HG03064 (cell line): ENCODE measurements around the gene NUDT16L1.
"Not testable (repeated sequence)": the region's sequence is repeated elsewhere in the genome, so short reads cannot be mapped to it uniquely, and the experiment has no call there.

Experiments
- ATAC-seq: cut with Tn5 transposase; IDR thresholded peaks from one replicate; pipeline ENCODE4 v1.9.1; 2021; ENCODE audit warnings: low read depth; ENCODE audit not compliant: unreplicated experiment

The NUDT16L1 gene

GRCh38 chr16:4713663-4714501, 20.5 kb downstream of the NUDT16L1 start:
- no peak for ATAC-seq

GRCh38 chr16:4714996-4715395, 21.6 kb downstream of the NUDT16L1 start:
- no peak for ATAC-seq

- no peak for ATAC-seq
Observed at GRCh38 chr16:4718466-4718865, 25.1 kb downstream of the NUDT16L1 start.

- no peak for ATAC-seq
Observed at GRCh38 chr16:4723071-4723767, 29.9 kb downstream of the NUDT16L1 start.

GRCh38 chr16:4724661-4725270, 31.4 kb downstream of the NUDT16L1 start:
- ATAC-seq = no peak

GRCh38 chr16:4726616-4727015, 33.3 kb downstream of the NUDT16L1 start:
- no peak for ATAC-seq

- no peak for ATAC-seq
Observed at GRCh38 chr16:4728676-4729075, 35.3 kb downstream of the NUDT16L1 start.

GRCh38 chr16:4729876-4730275, 36.5 kb downstream of the NUDT16L1 start:
- no peak for ATAC-seq

GRCh38 chr16:4733211-4733742, 39.9 kb downstream of the NUDT16L1 start:
- ATAC-seq = no peak

- no peak for ATAC-seq
Observed at GRCh38 chr16:4733747-4734062, 40.3 kb downstream of the NUDT16L1 start.

GRCh38 chr16:4734063-4734729, 40.8 kb downstream of the NUDT16L1 start, which contains the start of the genes ANKS3 and DNAAF8:
Gene ANKS3 (minus strand): TSS chr16:4734271. CDS start chr16:4730149, 4,122 bp downstream.
Gene DNAAF8 (plus strand): TSS chr16:4734537. CDS start chr16:4736515, 1,978 bp downstream.
- peak; percentile 57 for ATAC-seq

GRCh38 chr16:4734730-4735535, 41.6 kb downstream of the NUDT16L1 start:
- peak; percentile 49 for ATAC-seq

- no peak for ATAC-seq
Observed at GRCh38 chr16:4736546-4736945, 43.2 kb downstream of the NUDT16L1 start.

GRCh38 chr16:4737545-4737944, 44.2 kb downstream of the NUDT16L1 start:
- no peak for ATAC-seq

GRCh38 chr16:4738370-4738769, 45.0 kb downstream of the NUDT16L1 start:
- ATAC-seq = not testable (repeated sequence)

- no peak for ATAC-seq
Observed at GRCh38 chr16:4743226-4743878, 50.0 kb downstream of the NUDT16L1 start.

GRCh38 chr16:4744555-4745273, 51.4 kb downstream of the NUDT16L1 start:
- ATAC-seq = no peak

- no peak for ATAC-seq
Observed at GRCh38 chr16:4745274-4745569, 51.9 kb downstream of the NUDT16L1 start.
